Spleen (tissue), 11 donors: ENCODE data around the gene SLC2A6. TPM values are rescaled to one million over a fixed set of nuclear protein-coding genes. Genes with fewer than 3 reads are reported as not detected.

ENCODE experiments used
- DNase-seq: peaks from one replicate; pipeline ENCODE4 v3.0.0-alpha.2; 2020
- H3K27ac ChIP-seq, 8 donors: fragments of 200-600 bp; sonication (generic) in 7 of 8; 1 replicate in 4 of 8; 2 replicates in 4 of 8; pipeline versions ENCODE4 v1.5.0 to v1.8.0; 2016 to 2021; ENCODE audit warnings: inconsistent platforms in 4 of 8, mild to moderate bottlenecking in 4 of 8, moderate library complexity in 1 of 8
- H3K27me3 ChIP-seq, 7 donors: fragments of 200-600 bp; sonication (generic) in 6 of 7; replicated peaks in 1 of 7; 1 replicate in 4 of 7; 2 replicates in 3 of 7; pipeline versions ENCODE4 v1.5.0 to v1.8.0; 2016 to 2021; ENCODE audit warnings: inconsistent platforms in 3 of 7, mild to moderate bottlenecking in 1 of 7
- H3K36me3 ChIP-seq, 6 donors: fragments of 200-600 bp; sonication (generic) in 5 of 6; 1 replicate in 4 of 6; 2 replicates in 2 of 6; pipeline versions ENCODE4 v1.5.0 to v1.8.0; 2016 to 2021; ENCODE audit warnings: inconsistent platforms in 2 of 6
- H3K4me1 ChIP-seq, 6 donors: fragments of 200-600 bp; sonication (generic) in 5 of 6; 1 replicate in 3 of 6; 2 replicates in 3 of 6; pipeline versions ENCODE4 v1.5.0 to v1.8.0; 2016 to 2021; ENCODE audit warnings: inconsistent platforms in 3 of 6
- H3K4me3 ChIP-seq, 8 donors: fragments of 200-600 bp; sonication (generic) in 7 of 8; 1 replicate in 4 of 8; 2 replicates in 4 of 8; pipeline versions ENCODE4 v1.5.0 to v1.8.0; 2016 to 2021; ENCODE audit warnings: inconsistent platforms in 4 of 8, mild to moderate bottlenecking in 4 of 8, moderate library complexity in 2 of 8
- H3K9me3 ChIP-seq, 8 donors: fragments of 200-600 bp; sonication (generic) in 7 of 8; 1 replicate in 4 of 8; 2 replicates in 4 of 8; pipeline versions ENCODE4 v1.5.0 to v1.8.0; 2016 to 2021; ENCODE audit warnings: inconsistent platforms in 4 of 8
- CTCF ChIP-seq, 11 experiments: fragments of 200-600 bp in 7 of 11; fragments of 450-650 bp in 4 of 11; sonication (generic) in 4 of 11; IDR thresholded peaks in 8 of 11; conservative IDR thresholded peaks in 3 of 11; 1 replicate in 7 of 11; 2 replicates in 4 of 11; pipeline versions ENCODE4 v1.4.0 to v1.8.0; 2016 to 2021; ENCODE audit warnings: antibody characterized with exemption in 11 of 11, inconsistent platforms in 4 of 11, mild to moderate bottlenecking in 1 of 11
- POLR2A ChIP-seq, 3 donors: fragments of 450-650 bp; IDR thresholded peaks; one replicate each; pipeline ENCODE4 v1.5.1; 2017; ENCODE audit warnings: antibody characterized with exemption in 3 of 3, mild to moderate bottlenecking in 1 of 3
- POLR2AphosphoS5 ChIP-seq, 3 donors: sonication (generic); formaldehyde crosslinking; IDR thresholded peaks; one replicate each; pipeline ENCODE4 v1.5.1; 2017; ENCODE audit warnings: antibody characterized with exemption in 3 of 3
- WGBS, 5 donors: extraction: QIAGEN DNeasy Blood & Tissue Kit in 3 of 5; methylation state at CpG; one replicate each; pipeline versions ENCODE4 v1.1.5 to v1.1.7; 2013 to 2018; 5-methylcytosine and 5-hydroxymethylcytosine counted together
- intact Hi-C: fragments of 100-400 bp; cut with DNase I; formaldehyde crosslinking; loops from one replicate; pipeline ENCODE4 v1.15.0; 2023; ENCODE audit warnings: low total_unique reads
- polyA plus RNA-seq, 3 donors: library from polyadenylated mRNA; stranded (reverse); fragments of 200-250 nt; gene quantifications; one replicate each; pipeline ENCODE4 v1.2.1, GENCODE V29; 2013
- total RNA-seq, 7 donors: library from RNA; depleted of rRNA in 3 of 7; stranded (reverse); fragments of >200 nt in 3 of 7; fragmentation: NEBNext Ultra II Directional in 4 of 7; extraction: Animal tissue kit (Norgen Biotek cat#: 25700) in 4 of 7; gene quantifications; one replicate each; pipeline versions ENCODE4 v1.1.0 to v1.2.1, GENCODE V29; 2016 to 2021
- donor health status: healthy with polysubstance abuse.
- donor health status: DM: no; HTN: no; CAD: no; lungs with moderate emphysema.
- donor health status: DM: no; HTN: no; CAD: no.
- donor health status: Bipolar disorder and iron deficiency.
- donor health status: healthy.
- donor health status: DM: no; HTN: no; CAD: no.
- donor health status: DM: yes; HTN: yes; CAD: no.

The SLC2A6 gene
- total and polyA plus RNA-seq, 10 donors: 15.4 to 35.0 (median 21.9) TPM

DNA sequence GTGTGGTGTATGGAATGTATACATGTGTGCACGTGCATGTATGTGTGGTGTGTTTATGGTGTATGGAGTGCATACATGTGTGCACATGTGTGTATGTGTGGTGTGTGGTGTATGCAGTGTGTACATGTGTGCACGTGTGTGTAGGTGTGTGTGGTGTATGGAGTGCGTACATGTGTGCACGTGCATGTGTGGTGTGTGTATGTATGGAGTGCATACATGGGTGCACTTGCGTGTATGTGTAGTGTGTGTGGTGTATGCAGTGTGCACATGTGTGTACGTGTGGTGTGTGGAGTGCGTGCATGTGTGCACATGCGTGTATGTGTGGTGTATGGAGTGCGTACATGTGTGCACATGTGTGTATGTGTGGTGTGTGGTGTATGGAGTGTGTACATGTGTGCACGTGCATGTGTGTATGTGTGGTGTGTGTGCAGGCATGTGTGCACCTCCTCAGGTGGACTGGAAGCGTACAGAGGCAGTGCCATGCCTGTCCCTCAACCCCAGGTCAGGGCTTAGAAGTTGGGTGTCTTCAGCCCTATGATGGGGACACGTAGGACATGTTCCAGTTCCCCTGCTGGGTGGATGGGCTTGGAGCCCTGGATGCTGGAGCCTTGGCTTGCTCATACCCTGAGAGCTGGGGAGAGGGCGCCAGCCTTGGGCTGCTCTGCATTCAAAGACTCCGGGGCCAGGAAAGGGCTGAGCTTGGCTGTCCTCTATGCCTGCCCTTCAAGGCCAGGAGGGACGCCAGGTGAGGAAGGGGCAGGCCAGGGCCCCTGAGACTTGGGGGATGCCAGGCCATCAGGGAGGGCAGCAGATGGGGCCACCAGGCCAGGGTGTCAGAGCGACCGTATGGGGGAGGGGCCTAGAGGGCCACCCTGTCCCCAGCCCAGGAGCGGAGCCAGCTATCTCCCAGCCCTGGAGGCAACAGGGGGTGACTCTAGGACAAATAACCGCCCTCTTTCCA, 33.6 kb upstream of the SLC2A6 start:
- no peak overlapping the region for H3K27ac ChIP-seq
- no peaks in the 10 kb centered on the region for H3K9me3 ChIP-seq
- 87 to 95% (median 90%) methylated on average over 17 to 19 of the region's 19 CpGs for WGBS, 5 donors
- peaks cover 8 to 37% (median 20%) of the 10 kb centered on the region in 6 donors for H3K4me1 ChIP-seq
- intact Hi-C loops: no loop called here
- no peak for DNase-seq
- peaks cover 0 to 63% (median 0%) of the 10 kb centered on the region in 7 donors for H3K27me3 ChIP-seq
- no peaks in the 10 kb centered on the region for H3K36me3 ChIP-seq
- no peak overlapping the region for H3K4me3 ChIP-seq
- no peak for TF ChIP-seq CTCF (IDR thresholded peaks at IDR 0.05 in 8 of 11, conservative IDR thresholded peaks at IDR 0.05 in 3 of 11)
- no peak for TF ChIP-seq POLR2AphosphoS5 (IDR thresholded peaks at IDR 0.05)
- TF ChIP-seq POLR2A (IDR thresholded peaks at IDR 0.05): no peak

GRCh38 chr9:133511607-133512006, 32.7 kb upstream of the SLC2A6 start:
- DNase-seq: no peak
- peaks cover 0 to 60% (median 0%) of the 10 kb centered on the region in 7 donors for H3K27me3 ChIP-seq
- WGBS, 5 donors: 82 to 91% (median 85%) methylated on average over 10 of the region's 10 CpGs
- intact Hi-C loops: no loop called here
- no peak overlapping the region for H3K27ac ChIP-seq
- no peaks in the 10 kb centered on the region for H3K36me3 ChIP-seq
- H3K9me3 ChIP-seq: no peaks in the 10 kb centered on the region
- H3K4me3 ChIP-seq: no peak overlapping the region
- peaks cover 8 to 44% (median 24%) of the 10 kb centered on the region in 6 donors for H3K4me1 ChIP-seq
- no peak for TF ChIP-seq POLR2AphosphoS5 (IDR thresholded peaks at IDR 0.05)
- no peak for TF ChIP-seq CTCF (IDR thresholded peaks at IDR 0.05 in 8 of 11, conservative IDR thresholded peaks at IDR 0.05 in 3 of 11)
- TF ChIP-seq POLR2A (IDR thresholded peaks at IDR 0.05): no peak

DNA sequence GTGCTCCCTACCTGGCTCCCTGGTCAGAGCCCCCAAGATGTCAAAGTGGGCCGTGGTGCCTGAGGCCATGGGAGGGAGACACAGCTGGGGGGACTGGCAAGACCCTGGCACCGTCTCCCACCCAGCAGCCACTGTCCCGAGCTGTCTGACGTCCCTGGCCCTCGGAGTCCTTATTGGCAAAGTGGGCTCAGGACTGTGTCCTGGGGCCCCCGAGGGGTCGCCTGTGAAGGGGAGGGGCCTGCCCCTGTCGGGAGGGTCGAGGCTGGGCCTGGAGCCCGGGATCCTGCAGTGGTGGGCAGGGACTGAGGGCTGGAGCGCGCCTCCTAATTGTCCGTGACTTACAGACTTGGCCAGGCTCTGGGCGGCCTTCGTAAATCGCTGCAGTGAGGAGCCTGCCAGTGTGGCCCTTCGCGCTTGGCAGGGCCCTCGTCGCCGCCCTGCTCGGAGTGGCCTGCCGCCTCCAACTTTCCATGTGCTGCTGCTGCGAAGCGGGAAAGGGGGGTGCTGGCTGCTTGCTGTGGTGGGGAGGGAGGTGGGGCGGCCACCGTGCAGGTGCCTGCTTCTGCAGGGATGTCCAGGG, 32.1 kb upstream of the SLC2A6 start:
- peaks cover 0 to 54% (median 0%) of the 10 kb centered on the region in 7 donors for H3K27me3 ChIP-seq
- WGBS, 5 donors: 88 to 94% (median 92%) methylated on average over 25 to 27 of the region's 27 CpGs
- TF ChIP-seq POLR2A (IDR thresholded peaks at IDR 0.05) (no peak), POLR2AphosphoS5 (IDR thresholded peaks at IDR 0.05) (no peak), CTCF (IDR thresholded peaks at IDR 0.05 in 8 of 11, conservative IDR thresholded peaks at IDR 0.05 in 3 of 11) (no peak)
- peaks cover 8 to 50% (median 29%) of the 10 kb centered on the region in 6 donors for H3K4me1 ChIP-seq
- H3K27ac ChIP-seq: no peak overlapping the region
- H3K36me3 ChIP-seq: no peaks in the 10 kb centered on the region
- intact Hi-C loops: no loop called here
- no peak overlapping the region for H3K4me3 ChIP-seq
- no peaks in the 10 kb centered on the region for H3K9me3 ChIP-seq
- DNase-seq: no peak
